Vagina (tissue), 2 donors: ENCODE measurements around the gene TASP1.

Experiments
- POLR2A ChIP-seq, 2 donors: fragments of 450-650 bp; IDR thresholded peaks; one replicate each; pipeline ENCODE4 v1.6.1; 2017; ENCODE audit warnings: antibody characterized with exemption in 2 of 2, mild to moderate bottlenecking in 2 of 2, moderate library complexity in 2 of 2
- POLR2AphosphoS5 ChIP-seq, 2 donors: sonication (generic); formaldehyde crosslinking; IDR thresholded peaks; one replicate each; pipeline ENCODE4 v1.9.0; 2017; ENCODE audit warnings: antibody characterized with exemption in 2 of 2, mild to moderate bottlenecking in 2 of 2, low read depth in 1 of 2; ENCODE audit not compliant: insufficient read depth in 1 of 2

DNA sequence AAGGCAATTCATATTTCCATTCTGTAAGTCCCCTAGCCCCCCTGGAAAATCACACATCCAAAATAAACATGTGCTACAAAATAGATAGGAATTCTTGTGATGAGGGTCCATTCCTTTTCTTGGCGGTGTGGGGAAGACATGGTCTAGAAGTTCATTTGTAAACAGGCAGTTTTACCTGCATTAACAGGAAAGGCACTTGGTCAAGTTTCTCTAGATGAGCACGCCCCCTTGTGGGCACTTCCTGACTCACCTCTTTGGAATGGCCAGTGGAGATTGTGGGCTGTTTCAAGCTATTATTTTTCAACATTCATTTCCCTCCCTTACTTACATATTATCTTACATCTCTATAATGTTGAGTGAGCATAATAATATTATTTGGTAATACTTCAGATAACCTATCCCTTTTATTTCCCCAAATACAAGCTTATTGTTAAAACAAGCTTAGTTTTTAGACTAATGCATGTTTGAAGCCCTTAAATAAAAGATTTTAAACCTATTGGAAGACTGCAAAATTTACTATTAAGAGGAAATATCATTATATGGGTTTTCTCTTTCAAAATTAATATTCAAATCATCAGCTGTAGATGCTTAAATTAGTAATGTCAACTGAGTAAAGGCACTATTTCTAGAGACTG, 92.1 kb downstream of the TASP1 start:
- TF ChIP-seq POLR2A (IDR thresholded peaks at IDR 0.05): no peak
- TF ChIP-seq POLR2AphosphoS5 (IDR thresholded peaks at IDR 0.05; ENCODE audit: insufficient read depth in 1 of 2, low read depth in 1 of 2): no peak
